PC-9 (cell line): ENCODE data around the gene CFAP74.

Experiments used
- EZH2 ChIP-seq: fragments of 200-600 bp; sonication (generic); IDR thresholded peaks from 2 replicates; pipeline ENCODE4 v1.8.0; 2017; ENCODE audit warnings: antibody characterized with exemption, low read depth
- TF ChIP-seq, protein P1 (sequence below): fragments of 200-600 bp; sonication (generic); conservative IDR thresholded peaks from 2 replicates; pipeline ENCODE4 v1.6.1; 2017; ENCODE audit warnings: mixed run types, antibody characterized with exemption, mild to moderate bottlenecking, moderate library complexity

DNA sequence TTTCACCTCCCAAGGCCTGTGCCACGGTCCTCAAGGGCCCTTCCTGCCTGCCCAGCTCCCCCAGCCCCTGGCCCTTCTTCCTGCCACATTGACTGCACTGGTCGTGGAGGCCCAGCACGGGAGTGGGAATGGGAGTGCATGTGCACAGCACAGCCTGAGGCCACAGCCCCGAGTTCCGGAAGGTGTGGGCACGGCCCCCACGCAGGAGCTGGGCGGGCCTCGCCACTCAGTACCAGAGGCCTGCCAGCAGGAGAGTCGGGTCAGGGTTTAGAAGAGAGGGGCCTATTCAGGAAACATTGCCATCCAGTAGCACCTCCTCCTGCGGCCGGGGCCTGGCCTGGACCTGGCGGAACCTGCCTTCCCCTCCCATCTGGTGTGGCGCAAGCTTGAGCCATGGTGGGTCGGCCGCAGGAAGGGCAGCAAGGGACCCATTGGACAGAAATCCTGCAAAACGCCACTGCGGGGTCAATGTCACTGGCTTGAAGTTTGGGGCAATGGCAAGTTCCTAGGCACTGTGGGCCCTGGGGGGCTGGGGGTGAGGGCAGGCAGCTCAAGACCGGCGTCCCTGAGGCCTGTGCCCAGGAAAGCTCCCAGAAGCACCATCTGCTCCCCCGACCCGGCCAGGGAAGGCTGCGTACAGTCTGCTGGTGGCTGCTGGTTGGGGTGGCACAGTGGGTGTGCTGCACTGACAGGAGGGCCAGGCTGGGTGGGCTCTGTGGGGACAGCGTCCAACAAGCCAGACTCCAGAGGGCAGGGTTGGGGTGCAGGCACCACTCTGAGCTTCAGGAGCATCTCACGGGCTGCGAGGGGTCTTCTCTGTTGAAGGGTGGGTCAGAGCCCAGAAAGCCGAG is 82.8 kb downstream of the CFAP74 start:
- TF ChIP-seq, protein P1, sequence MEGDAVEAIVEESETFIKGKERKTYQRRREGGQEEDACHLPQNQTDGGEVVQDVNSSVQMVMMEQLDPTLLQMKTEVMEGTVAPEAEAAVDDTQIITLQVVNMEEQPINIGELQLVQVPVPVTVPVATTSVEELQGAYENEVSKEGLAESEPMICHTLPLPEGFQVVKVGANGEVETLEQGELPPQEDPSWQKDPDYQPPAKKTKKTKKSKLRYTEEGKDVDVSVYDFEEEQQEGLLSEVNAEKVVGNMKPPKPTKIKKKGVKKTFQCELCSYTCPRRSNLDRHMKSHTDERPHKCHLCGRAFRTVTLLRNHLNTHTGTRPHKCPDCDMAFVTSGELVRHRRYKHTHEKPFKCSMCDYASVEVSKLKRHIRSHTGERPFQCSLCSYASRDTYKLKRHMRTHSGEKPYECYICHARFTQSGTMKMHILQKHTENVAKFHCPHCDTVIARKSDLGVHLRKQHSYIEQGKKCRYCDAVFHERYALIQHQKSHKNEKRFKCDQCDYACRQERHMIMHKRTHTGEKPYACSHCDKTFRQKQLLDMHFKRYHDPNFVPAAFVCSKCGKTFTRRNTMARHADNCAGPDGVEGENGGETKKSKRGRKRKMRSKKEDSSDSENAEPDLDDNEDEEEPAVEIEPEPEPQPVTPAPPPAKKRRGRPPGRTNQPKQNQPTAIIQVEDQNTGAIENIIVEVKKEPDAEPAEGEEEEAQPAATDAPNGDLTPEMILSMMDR, result no peak
- TF ChIP-seq EZH2, result no peak
